Activated T-cell treated with anti-CD3 and anti-CD28 coated beads, Interleukin-2, amount 50 U/mL, for 4 hours (primary cell): ENCODE data around the gene GP2. TPM values are rescaled to one million over a fixed set of nuclear protein-coding genes. Genes with fewer than 3 reads are reported as not detected.

Experiments used
- ATAC-seq, 2 donors: fragments of 200-7000 bp; cut with Tn5 transposase; one replicate each; pipeline ENCODE4 v1.10.0; 2021
- DNase-seq: peaks from one replicate; pipeline ENCODE4 v3.0.0-alpha.2; 2020
- H3K27me3 Mint-ChIP-seq: one replicate; pipeline ENCODE4 v1.8.0; 2021; ENCODE audit warnings: low read depth, mixed read lengths
- H3K36me3 Mint-ChIP-seq: one replicate; pipeline ENCODE4 v1.8.0; 2022; ENCODE audit warnings: mixed read lengths; ENCODE audit not compliant: insufficient read depth
- H3K4me1 Mint-ChIP-seq: one replicate; pipeline ENCODE4 v1.8.0; 2021; ENCODE audit warnings: low read depth, mixed read lengths
- H3K4me3 Mint-ChIP-seq: one replicate; pipeline ENCODE4 v1.8.0; 2021; ENCODE audit warnings: mild to moderate bottlenecking, moderate library complexity, mixed read lengths
- H3K9me3 Mint-ChIP-seq: one replicate; pipeline ENCODE4 v1.8.0; 2021; ENCODE audit warnings: mixed read lengths
- total RNA-seq, 3 donors: library from RNA; stranded (reverse); gene quantifications; one replicate each; pipeline ENCODE4 v1.2.1, GENCODE V29; 2021

The GP2 gene
- total RNA-seq, 3 donors from 2014 or later = 4.2 to 7.8 (median 6.6) TPM

DNA sequence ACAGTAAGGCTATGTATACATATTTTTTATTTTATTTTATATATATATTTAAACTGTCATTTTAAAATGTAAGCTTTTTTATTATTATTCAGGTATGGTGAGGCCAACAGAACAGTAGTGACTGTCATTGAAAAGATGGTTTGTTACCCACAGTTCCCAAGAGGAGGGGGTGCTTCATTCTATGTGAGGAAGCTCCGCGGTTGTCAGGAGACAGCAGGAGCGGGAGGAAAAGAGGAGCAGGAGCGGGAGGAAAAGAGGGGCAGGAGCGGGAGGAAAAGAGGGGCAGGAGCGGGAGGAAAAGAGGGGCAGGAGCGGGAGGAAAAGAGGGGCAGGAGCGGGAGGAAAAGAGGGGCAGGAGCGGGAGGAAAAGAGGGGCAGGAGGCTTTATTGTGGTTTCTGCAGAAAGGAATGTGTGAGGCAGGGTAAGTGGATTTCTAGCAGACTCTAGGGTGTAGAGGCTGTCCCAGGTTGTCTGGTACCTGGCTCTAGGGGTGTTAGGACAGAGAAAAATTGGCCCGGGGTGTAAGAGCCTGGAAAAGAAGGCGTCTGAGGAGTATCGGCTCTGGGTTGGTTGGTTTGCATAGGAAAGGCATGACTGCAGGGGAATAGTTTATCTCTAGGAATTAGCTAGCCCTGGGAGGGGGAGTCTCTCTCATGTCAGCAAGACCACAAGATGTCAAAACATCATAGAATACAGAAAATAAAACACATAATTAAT is 64.0 kb downstream of the GP2 start:
- Mint-ChIP-seq H3K27me3 (peaks cover 4% of the 10 kb centered on the region), H3K4me3 (no peak overlapping the region), H3K9me3 (peaks cover 4% of the 10 kb centered on the region), H3K36me3 (no peaks in the 10 kb centered on the region), H3K4me1 (no peaks in the 10 kb centered on the region)
- ATAC-seq (no peak), DNase-seq (no peak)

DNA sequence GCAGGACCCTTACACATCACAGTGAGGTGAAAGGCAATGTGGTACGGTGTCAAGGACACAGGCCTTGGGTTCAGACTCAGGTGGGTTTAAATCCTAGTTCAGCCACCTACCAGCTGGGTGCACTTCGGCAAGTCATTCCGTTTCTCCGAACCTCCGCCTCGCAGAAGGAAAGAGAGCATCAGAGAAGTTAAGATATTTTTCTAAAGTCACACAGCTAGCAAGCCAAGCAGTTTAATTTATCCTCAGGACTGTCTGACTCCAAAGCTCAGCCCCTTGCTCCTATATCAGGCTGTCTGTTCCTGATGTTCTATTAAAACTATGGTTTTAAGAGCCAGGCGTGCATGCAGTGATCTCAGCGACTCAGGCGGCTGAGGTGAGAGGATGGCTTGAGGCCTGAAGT is 65.1 kb downstream of the GP2 start:
- no peak overlapping the region for H3K4me3 Mint-ChIP-seq
- no peak for ATAC-seq
- H3K27me3 Mint-ChIP-seq = peaks cover 4% of the 10 kb centered on the region
- DNase-seq = no peak
- no peaks in the 10 kb centered on the region for H3K4me1 Mint-ChIP-seq
- H3K36me3 Mint-ChIP-seq = no peaks in the 10 kb centered on the region
- H3K9me3 Mint-ChIP-seq = peaks cover 4% of the 10 kb centered on the region

DNA sequence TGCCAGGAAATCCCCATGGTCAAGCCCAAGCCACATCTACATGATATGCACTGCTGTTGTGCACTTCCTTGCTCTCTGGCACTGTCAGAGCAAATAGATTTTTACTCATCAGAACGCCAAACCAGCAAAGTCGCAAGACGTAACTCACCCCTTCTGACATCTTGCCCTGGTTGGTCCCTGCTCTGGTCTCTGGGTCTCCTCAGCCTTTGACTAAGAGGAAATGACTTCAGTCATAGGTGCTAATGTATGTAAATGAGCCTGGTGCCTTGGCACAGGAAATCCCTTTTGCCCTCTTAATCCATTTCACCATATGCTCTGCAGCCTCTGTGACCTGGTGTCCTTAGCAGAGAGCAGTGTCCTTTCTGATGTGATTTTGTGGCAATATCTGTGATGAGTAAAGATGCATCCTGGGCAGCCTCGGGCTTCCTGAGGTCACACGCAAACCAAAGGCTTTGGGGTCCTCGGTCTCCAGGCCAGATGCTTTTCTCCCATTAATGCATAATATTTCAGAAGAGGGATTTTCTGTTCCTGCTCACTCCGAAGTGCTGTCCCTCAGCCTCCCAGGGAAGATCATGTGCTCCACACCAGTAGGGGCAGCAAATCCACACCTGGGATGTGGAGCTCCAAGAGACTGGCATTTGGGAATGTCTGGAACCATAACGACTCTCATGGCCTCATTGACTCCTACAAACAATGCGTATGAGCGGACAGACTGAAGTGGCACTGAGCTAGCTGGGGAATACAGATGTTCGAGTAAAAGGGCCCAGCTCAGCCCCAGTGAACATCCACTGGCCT is 66.9 kb downstream of the GP2 start:
- Mint-ChIP-seq H3K27me3 (peaks cover 4% of the 10 kb centered on the region), H3K4me1 (no peaks in the 10 kb centered on the region), H3K4me3 (no peak overlapping the region), H3K9me3 (peaks cover 4% of the 10 kb centered on the region), H3K36me3 (no peaks in the 10 kb centered on the region)
- ATAC-seq = no peak
- DNase-seq = no peak

Other genes with a start within 250 kb of the GP2 start
- gene UMOD, start 25.2 kb upstream of the GP2 start, total RNA-seq = not detected
- gene PDILT, start 77.2 kb upstream of the GP2 start, total RNA-seq = not detected
- gene ACSM5, start 82.0 kb upstream of the GP2 start, total RNA-seq = not detected
- gene ACSM2A, start 124.0 kb upstream of the GP2 start, total RNA-seq = under 1 TPM in 2 of 3 donors, not detected in 1; 0.14 to 0.24 TPM
- under 1 TPM in 1 of 3 donors, not detected in 2; 0.22 TPM for gene ACSM2B, start 248.9 kb upstream of the GP2 start, total RNA-seq